OCI-LY1 (cell line): Measurements from ENCODE around the gene CDKL5.

Experiments
- H2AFZ ChIP-seq: fragments of 200-600 bp; sonication (generic), shearing (Covaris generic); 2 replicates; pipeline ENCODE4 v1.6.0; 2014; ENCODE audit warnings: antibody characterized with exemption, mild to moderate bottlenecking, low read length
- H3F3A ChIP-seq: fragments of 200-600 bp; sonication (generic), shearing (Covaris generic); 2 replicates; pipeline ENCODE4 v1.6.0; 2014; ENCODE audit warnings: mild to moderate bottlenecking, antibody characterized with exemption, low read length, moderate library complexity; ENCODE audit not compliant: insufficient read depth
- H3K27ac ChIP-seq: fragments of 200-600 bp; sonication (generic); 2 replicates; pipeline ENCODE4 v1.5.1; 2014; ENCODE audit warnings: low read length, mixed run types, mild to moderate bottlenecking, low read depth; ENCODE audit not compliant: poor library complexity, severe bottlenecking
- H3K27me3 ChIP-seq: fragments of 200-600 bp; sonication (generic); 2 replicates; pipeline ENCODE4 v1.6.0; 2014; ENCODE audit warnings: antibody characterized with exemption, mild to moderate bottlenecking, low read length, moderate library complexity; ENCODE audit not compliant: insufficient read depth
- H3K36me3 ChIP-seq: fragments of 200-600 bp; sonication (generic); 2 replicates; pipeline ENCODE4 v1.6.1; 2014; ENCODE audit warnings: mild to moderate bottlenecking, antibody characterized with exemption, low read length, moderate library complexity, mixed read lengths; ENCODE audit not compliant: insufficient read depth
- H3K4me1 ChIP-seq: fragments of 200-600 bp; sonication (generic); 2 replicates; pipeline ENCODE4 v1.5.1; 2014; ENCODE audit warnings: mild to moderate bottlenecking, low read length, moderate library complexity; ENCODE audit not compliant: insufficient read depth, severe bottlenecking
- H3K4me2 ChIP-seq: fragments of 200-600 bp; sonication (generic), shearing (Covaris generic); 2 replicates; pipeline ENCODE4 v1.6.1; 2014; ENCODE audit warnings: low read length
- H3K4me3 ChIP-seq: fragments of 200-600 bp; sonication (generic); 2 replicates; pipeline ENCODE4 v1.5.1; 2014; ENCODE audit warnings: low read length, low read depth, mild to moderate bottlenecking, mixed read lengths; ENCODE audit not compliant: poor library complexity, severe bottlenecking
- H3K79me2 ChIP-seq: fragments of 200-600 bp; shearing (Covaris generic); 2 replicates; pipeline ENCODE4 v1.6.1; 2016; ENCODE audit warnings: mixed run types, low read length, mixed read lengths; ENCODE audit not compliant: insufficient read depth
- H3K9ac ChIP-seq: fragments of 200-600 bp; sonication (generic), shearing (Covaris generic); 2 replicates; pipeline ENCODE4 v1.6.1; 2014; ENCODE audit warnings: mild to moderate bottlenecking, low read length, mixed read lengths
- H3K9me2 ChIP-seq: fragments of 200-600 bp; sonication (generic), shearing (Covaris generic); 2 replicates; pipeline ENCODE4 v1.6.1; 2014; ENCODE audit warnings: low read depth, mild to moderate bottlenecking, low read length, mixed read lengths
- H3K9me3 ChIP-seq: fragments of 200-600 bp; shearing (Covaris generic); 2 replicates; pipeline ENCODE4 v1.6.1; 2014; ENCODE audit warnings: low read length, mixed read lengths
- H4K20me1 ChIP-seq: fragments of 200-600 bp; sonication (generic), shearing (Covaris generic); 2 replicates; pipeline ENCODE4 v1.6.0; 2016; ENCODE audit warnings: mild to moderate bottlenecking, low read length; ENCODE audit not compliant: insufficient read depth
- EZH2 ChIP-seq: fragments of 200-600 bp; sonication (generic), shearing (Covaris generic); IDR thresholded peaks from 2 replicates; pipeline ENCODE4 v1.8.0; 2017; ENCODE audit warnings: borderline replicate concordance, mixed run types, mild to moderate bottlenecking, antibody characterized with exemption, low read length, moderate library complexity, mixed read lengths
- TF ChIP-seq, protein P1 (sequence below): fragments of 200-600 bp; sonication (generic), shearing (Covaris generic); IDR thresholded peaks from 2 replicates; pipeline ENCODE4 v1.5.1; 2017; ENCODE audit warnings: mild to moderate bottlenecking, antibody characterized with exemption, low read length, moderate library complexity, mixed read lengths

Gene CDKL5

GRCh38 chrX:18624599-18624998, 199.2 kb downstream of the CDKL5 start:
- Histone ChIP-seq H3K27ac (no peak overlapping the region), H3K4me2 (no peak overlapping the region), H3K36me3 (no peaks in the 10 kb centered on the region)

GRCh38 chrX:18630934-18631333, 205.5 kb downstream of the CDKL5 start:
- TF ChIP-seq, protein P1, sequence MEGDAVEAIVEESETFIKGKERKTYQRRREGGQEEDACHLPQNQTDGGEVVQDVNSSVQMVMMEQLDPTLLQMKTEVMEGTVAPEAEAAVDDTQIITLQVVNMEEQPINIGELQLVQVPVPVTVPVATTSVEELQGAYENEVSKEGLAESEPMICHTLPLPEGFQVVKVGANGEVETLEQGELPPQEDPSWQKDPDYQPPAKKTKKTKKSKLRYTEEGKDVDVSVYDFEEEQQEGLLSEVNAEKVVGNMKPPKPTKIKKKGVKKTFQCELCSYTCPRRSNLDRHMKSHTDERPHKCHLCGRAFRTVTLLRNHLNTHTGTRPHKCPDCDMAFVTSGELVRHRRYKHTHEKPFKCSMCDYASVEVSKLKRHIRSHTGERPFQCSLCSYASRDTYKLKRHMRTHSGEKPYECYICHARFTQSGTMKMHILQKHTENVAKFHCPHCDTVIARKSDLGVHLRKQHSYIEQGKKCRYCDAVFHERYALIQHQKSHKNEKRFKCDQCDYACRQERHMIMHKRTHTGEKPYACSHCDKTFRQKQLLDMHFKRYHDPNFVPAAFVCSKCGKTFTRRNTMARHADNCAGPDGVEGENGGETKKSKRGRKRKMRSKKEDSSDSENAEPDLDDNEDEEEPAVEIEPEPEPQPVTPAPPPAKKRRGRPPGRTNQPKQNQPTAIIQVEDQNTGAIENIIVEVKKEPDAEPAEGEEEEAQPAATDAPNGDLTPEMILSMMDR = no peak
- no peak for TF ChIP-seq EZH2
- H3K4me1 ChIP-seq = no peaks in the 10 kb centered on the region
- H2AFZ ChIP-seq = no peak overlapping the region
- H3K9ac ChIP-seq = no peak overlapping the region
- no peaks in the 10 kb centered on the region for H3K9me2 ChIP-seq
- H3K36me3 ChIP-seq = no peaks in the 10 kb centered on the region
- H4K20me1 ChIP-seq = no peaks in the 10 kb centered on the region
- H3K27me3 ChIP-seq = no peaks in the 10 kb centered on the region
- H3K79me2 ChIP-seq = no peaks in the 10 kb centered on the region
- H3K4me3 ChIP-seq = no peak overlapping the region
- H3K9me3 ChIP-seq = no peaks in the 10 kb centered on the region
- no peak overlapping the region for H3K27ac ChIP-seq
- H3F3A ChIP-seq = no peaks in the 10 kb centered on the region
- no peak overlapping the region for H3K4me2 ChIP-seq

More at GRCh38 chrX:18624599-18624998, 199.2 kb downstream of the CDKL5 start:
- no peak for TF ChIP-seq EZH2
- TF ChIP-seq, protein P1 = no peak
- no peak overlapping the region for H3K9ac ChIP-seq
- no peak overlapping the region for H2AFZ ChIP-seq
- H3K27me3 ChIP-seq = no peaks in the 10 kb centered on the region
- H3F3A ChIP-seq = no peaks in the 10 kb centered on the region
- no peak overlapping the region for H3K4me3 ChIP-seq
- H3K9me2 ChIP-seq = no peaks in the 10 kb centered on the region
- no peaks in the 10 kb centered on the region for H3K9me3 ChIP-seq
- no peaks in the 10 kb centered on the region for H3K4me1 ChIP-seq
- H3K79me2 ChIP-seq = no peaks in the 10 kb centered on the region
- H4K20me1 ChIP-seq = no peaks in the 10 kb centered on the region

GRCh38 chrX:18638398-18638797, 213.0 kb downstream of the CDKL5 start:
- Histone ChIP-seq H3K27ac (no peak overlapping the region), H3K4me3 (no peak overlapping the region), H3K36me3 (no peaks in the 10 kb centered on the region)

More at GRCh38 chrX:18638398-18638797, 213.0 kb downstream of the CDKL5 start:
- no peak for TF ChIP-seq EZH2
- TF ChIP-seq, protein P1 = no peak
- Histone ChIP-seq H3K27me3 (no peaks in the 10 kb centered on the region), H3F3A (no peaks in the 10 kb centered on the region), H3K79me2 (no peaks in the 10 kb centered on the region), H3K4me1 (no peaks in the 10 kb centered on the region), H3K9ac (no peak overlapping the region), H3K9me2 (no peaks in the 10 kb centered on the region), H4K20me1 (no peaks in the 10 kb centered on the region), H2AFZ (no peak overlapping the region), H3K4me2 (no peak overlapping the region), H3K9me3 (no peaks in the 10 kb centered on the region)
